K562 (cell line): Measurements from ENCODE around the gene PLXND1. TPM values are rescaled to one million over a fixed set of nuclear protein-coding genes. Genes with fewer than 3 reads are reported as not detected.

Experiments used
- ARNT ChIP-seq, 2 experiments: fragments of 450-650 bp; IDR thresholded peaks; 2 replicates each; pipeline ENCODE4 v1.6.1; 2016; ENCODE audit warnings: mild to moderate bottlenecking in 1 of 2
- CSDE1 ChIP-seq, 2 experiments: fragments of 450-650 bp; IDR thresholded peaks; 2 replicates each; pipeline ENCODE4 v1.6.1; 2016; ENCODE audit warnings: mild to moderate bottlenecking in 1 of 2
- CTBP1 ChIP-seq: fragments of 450-650 bp; IDR thresholded peaks from 2 replicates; pipeline ENCODE4 v1.6.1; 2016; ENCODE audit warnings: borderline replicate concordance
- EGR1 ChIP-seq: fragments of 450-650 bp; conservative IDR thresholded peaks from 2 replicates; pipeline ENCODE4 v1.6.1; 2017; ENCODE audit warnings: mild to moderate bottlenecking
- EP400 ChIP-seq: fragments of 450-650 bp; IDR thresholded peaks from 2 replicates; pipeline ENCODE4 v1.6.1; 2017; ENCODE audit warnings: antibody characterized with exemption, mild to moderate bottlenecking, moderate library complexity
- HNRNPK ChIP-seq: fragments of 200-400 bp; formaldehyde crosslinking; IDR thresholded peaks from one replicate; pipeline ENCODE4 v1.6.1; 2018; ENCODE audit warnings: mild to moderate bottlenecking, low read depth, low read length; ENCODE audit not compliant: poor library complexity, severe bottlenecking
- HNRNPLL ChIP-seq: fragments of 200-400 bp; formaldehyde crosslinking; IDR thresholded peaks from 2 replicates; pipeline ENCODE4 v1.6.1; 2017; ENCODE audit warnings: low read length, low read depth, mild to moderate bottlenecking; ENCODE audit not compliant: poor library complexity, severe bottlenecking
- HNRNPUL1 ChIP-seq: fragments of 200-400 bp; formaldehyde crosslinking; IDR thresholded peaks from 2 replicates; pipeline ENCODE4 v1.6.1; 2017; ENCODE audit warnings: low read length
- KAT7 ChIP-seq: sonication (generic); formaldehyde crosslinking; IDR thresholded peaks from 2 replicates; pipeline ENCODE4 v1.8.0; 2022; ENCODE audit warnings: missing genetic modification reagents, mild to moderate bottlenecking, borderline replicate concordance
- LARP7 ChIP-seq: fragments of 450-650 bp; IDR thresholded peaks from 2 replicates; pipeline ENCODE4 v1.6.1; 2016
- MIER1 ChIP-seq: fragments of 450-650 bp; IDR thresholded peaks from 2 replicates; pipeline ENCODE4 v1.6.1; 2016; ENCODE audit warnings: antibody characterized with exemption, mild to moderate bottlenecking, low read depth
- NCOA4 ChIP-seq: fragments of 450-650 bp; IDR thresholded peaks from 2 replicates; pipeline ENCODE4 v1.6.1; 2018; ENCODE audit warnings: mild to moderate bottlenecking; ENCODE audit not compliant: partially characterized antibody
- NR2C1 ChIP-seq, 2 experiments: fragments of 450-650 bp; IDR thresholded peaks; 2 replicates each; pipeline ENCODE4 v1.6.1; 2017; ENCODE audit warnings: mild to moderate bottlenecking in 2 of 2, antibody characterized with exemption in 1 of 2, inconsistent platforms in 1 of 2, missing compliant biosample characterization in 1 of 2, missing genetic modification characterization in 1 of 2
- NR3C1 ChIP-seq: sonication (generic); formaldehyde crosslinking; IDR thresholded peaks from 2 replicates; pipeline ENCODE4 v1.8.1; 2022; ENCODE audit warnings: missing genetic modification reagents
- NRF1 ChIP-seq, 2 experiments: fragments of 450-650 bp; IDR thresholded peaks in 1 of 2; conservative IDR thresholded peaks in 1 of 2; 2 replicates each; pipeline ENCODE4 v1.6.1; 2014; ENCODE audit warnings: mild to moderate bottlenecking in 2 of 2
- RBM22 ChIP-seq: fragments of 200-400 bp; formaldehyde crosslinking; IDR thresholded peaks from 2 replicates; pipeline ENCODE4 v1.6.1; 2018; ENCODE audit warnings: low read length, low read depth; ENCODE audit not compliant: poor library complexity, severe bottlenecking
- RBM25 ChIP-seq: fragments of 200-400 bp; formaldehyde crosslinking; IDR thresholded peaks from 2 replicates; pipeline ENCODE4 v1.6.1; 2018; ENCODE audit warnings: low read length, low read depth, moderate library complexity; ENCODE audit not compliant: severe bottlenecking
- SRSF7 ChIP-seq: fragments of 200-400 bp; formaldehyde crosslinking; optimal IDR thresholded peaks from 2 replicates; pipeline ENCODE3; 2017; ENCODE audit warnings: mild to moderate bottlenecking, low read depth, low read length
- TAL1 ChIP-seq: fragments of 450-650 bp; IDR thresholded peaks from 2 replicates; pipeline ENCODE4 v1.6.1; 2016; ENCODE audit warnings: mild to moderate bottlenecking
- TRIM24 ChIP-seq, 2 experiments: fragments of 450-650 bp; IDR thresholded peaks; 2 replicates each; pipeline ENCODE4 v1.6.1; 2016
- ZC3H4 ChIP-seq: sonication (generic); formaldehyde crosslinking; IDR thresholded peaks from 2 replicates; pipeline ENCODE4 v1.9.0; 2021; ENCODE audit warnings: missing genetic modification reagents, borderline replicate concordance
- ZNF23 ChIP-seq: fragments of 250-450 bp; sonication (Bioruptor Pico); IDR thresholded peaks from 2 replicates; pipeline ENCODE4 v1.4.0; 2020; ENCODE audit warnings: mild to moderate bottlenecking
- ZNF263 ChIP-seq: sonication (generic); formaldehyde crosslinking; IDR thresholded peaks from 2 replicates; pipeline ENCODE4 v1.8.0; 2022; ENCODE audit warnings: mild to moderate bottlenecking, missing genetic modification reagents, borderline replicate concordance
- ZNF324 ChIP-seq: fragments of 250-450 bp; sonication (Bioruptor Pico); IDR thresholded peaks from 2 replicates; pipeline ENCODE4 v1.4.0; 2020; ENCODE audit warnings: mild to moderate bottlenecking
- ZNF561 ChIP-seq: fragments of 450-650 bp; formaldehyde crosslinking; conservative IDR thresholded peaks from 2 replicates; pipeline ENCODE4 v1.4.0; 2020; ENCODE audit warnings: mild to moderate bottlenecking, moderate library complexity
- polyA plus RNA-seq, 8 experiments: library from polyadenylated mRNA; depleted of rRNA in 4 of 8; stranded (reverse) in 5 of 8; unstranded in 3 of 8; fragments of >200 nt; fragmentation: Nextera tagmentation in 2 of 8; fragmentation: Illumina TruSeq in 1 of 8; extraction: Ambion mirVana in 2 of 8; extraction: Trizol in 1 of 8; gene quantifications; 2 replicates each; pipeline versions ENCODE4 v1.2.1 to v1.2.3, GENCODE V29; 2011 to 2014; ENCODE audit warnings: inconsistent platforms in 1 of 8, missing spikeins in 1 of 8
- total RNA-seq, 7 experiments: library from RNA; depleted of rRNA in 6 of 7; stranded (reverse); fragments of >200 nt in 6 of 7; fragmentation: Illumina TruSeq in 2 of 7; extraction: Trizol in 2 of 7; gene quantifications; 2 replicates each; pipeline versions ENCODE4 v1.2.1 to v1.2.3, GENCODE V29; 2011 to 2021; ENCODE audit warnings: low replicate concordance in 1 of 7
- TF ChIP-seq, protein P1 (sequence below), 2 experiments: fragments of 250-450 bp in 1 of 2; fragments of 450-650 bp in 1 of 2; sonication (Bioruptor Pico) in 1 of 2; IDR thresholded peaks; 2 replicates each; pipeline versions ENCODE4 v1.6.1 to v1.8.0; 2016 to 2021; ENCODE audit warnings: mild to moderate bottlenecking in 2 of 2, moderate library complexity in 2 of 2, missing compliant biosample characterization in 1 of 2, missing genetic modification characterization in 1 of 2
- TF ChIP-seq, protein P2 (sequence below): fragments of 250-450 bp; sonication (Bioruptor Pico); IDR thresholded peaks from 2 replicates; pipeline ENCODE4 v1.5.0; 2020; ENCODE audit warnings: mild to moderate bottlenecking, borderline replicate concordance

The PLXND1 gene
- total and polyA plus RNA-seq, 9 of the 15 experiments (the other 6 are each of a cell fraction or from before 2014, with no cell fraction given) = 0.34 to 28.8 (median 14.0) TPM

DNA sequence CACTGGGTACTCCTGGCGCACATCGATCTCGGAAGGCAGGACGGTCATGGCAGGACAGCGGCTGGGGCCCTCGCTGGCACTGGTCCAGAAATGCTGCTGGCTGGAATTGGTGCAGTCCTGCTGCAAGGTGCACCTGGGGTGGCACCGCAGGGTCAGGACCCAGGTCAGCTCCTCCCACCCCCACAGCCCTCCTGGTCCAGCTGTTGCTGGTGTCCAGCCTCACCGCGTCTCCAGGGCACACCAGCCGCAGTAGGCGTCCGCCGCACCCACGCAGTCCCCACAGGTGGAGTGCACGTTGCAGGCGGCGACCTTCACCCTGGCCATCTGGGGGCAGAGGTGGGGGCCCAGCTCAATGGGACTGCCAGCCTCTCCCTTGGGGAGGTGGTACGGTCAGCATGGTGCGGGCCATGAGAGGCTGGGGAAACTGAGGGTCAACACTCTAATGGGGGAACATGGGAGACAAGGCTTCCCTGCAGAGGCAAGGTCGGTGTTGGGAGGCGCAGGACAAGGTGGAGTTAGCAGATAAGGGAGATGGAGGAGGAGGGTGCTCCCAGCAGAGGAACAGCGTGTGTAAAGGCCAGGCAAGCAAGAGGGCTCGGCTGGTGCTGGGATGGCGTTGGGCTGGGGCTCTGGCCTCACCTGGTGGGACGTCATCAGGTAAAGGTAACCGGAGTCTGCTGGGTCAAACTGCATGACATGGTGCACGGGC is 20.4 kb downstream of the PLXND1 start (continued):
- TF ChIP-seq NR2C1 (IDR thresholded peaks at IDR 0.05) (no peak), NR2C1 (tag; IDR thresholded peaks at IDR 0.05) (no peak), NRF1 (conservative IDR thresholded peaks at IDR 0.05 in 1 of 2, IDR thresholded peaks at IDR 0.05 in 1 of 2) (0 out of 4 replicates have a peak, but pooled peaks of 1 of the 2 experiments have one; percentile 17), ZC3H4 (CRISPR knock-in tag) (no peak), LARP7 (no peak), SRSF7 (no peak), NCOA4 (no peak), EGR1 (peak; percentile 66), RBM22 (no peak), EP400 (no peak), ARNT (IDR thresholded peaks at IDR 0.05) (no peak), ZNF263 (CRISPR knock-in tag) (peak; percentile 97), TAL1 (peak; percentile 78), ZNF324 (CRISPR knock-in tag) (no peak), ZNF561 (CRISPR knock-in tag) (no peak), HNRNPK (no peak), TRIM24 (IDR thresholded peaks at IDR 0.05) (0 out of 4 replicates have a peak, but pooled peaks of 1 of the 2 experiments have one; percentile 57), HNRNPLL (no peak), RBM25 (no peak), CTBP1 (peak; percentile 32; the same call in 1 of the 2 replicates), CSDE1 (IDR thresholded peaks at IDR 0.05) (no peak), MIER1 (no peak), ZNF23 (CRISPR knock-in tag) (no peak), HNRNPUL1 (no peak), KAT7 (CRISPR knock-in tag) (no peak), NR3C1 (no peak)
- TF ChIP-seq, protein P1, sequence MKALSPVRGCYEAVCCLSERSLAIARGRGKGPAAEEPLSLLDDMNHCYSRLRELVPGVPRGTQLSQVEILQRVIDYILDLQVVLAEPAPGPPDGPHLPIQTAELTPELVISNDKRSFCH (CRISPR knock-in tag; IDR thresholded peaks at IDR 0.05) = no peak
- TF ChIP-seq, protein P1 (tag; IDR thresholded peaks at IDR 0.05) = no peak
- TF ChIP-seq, protein P2, sequence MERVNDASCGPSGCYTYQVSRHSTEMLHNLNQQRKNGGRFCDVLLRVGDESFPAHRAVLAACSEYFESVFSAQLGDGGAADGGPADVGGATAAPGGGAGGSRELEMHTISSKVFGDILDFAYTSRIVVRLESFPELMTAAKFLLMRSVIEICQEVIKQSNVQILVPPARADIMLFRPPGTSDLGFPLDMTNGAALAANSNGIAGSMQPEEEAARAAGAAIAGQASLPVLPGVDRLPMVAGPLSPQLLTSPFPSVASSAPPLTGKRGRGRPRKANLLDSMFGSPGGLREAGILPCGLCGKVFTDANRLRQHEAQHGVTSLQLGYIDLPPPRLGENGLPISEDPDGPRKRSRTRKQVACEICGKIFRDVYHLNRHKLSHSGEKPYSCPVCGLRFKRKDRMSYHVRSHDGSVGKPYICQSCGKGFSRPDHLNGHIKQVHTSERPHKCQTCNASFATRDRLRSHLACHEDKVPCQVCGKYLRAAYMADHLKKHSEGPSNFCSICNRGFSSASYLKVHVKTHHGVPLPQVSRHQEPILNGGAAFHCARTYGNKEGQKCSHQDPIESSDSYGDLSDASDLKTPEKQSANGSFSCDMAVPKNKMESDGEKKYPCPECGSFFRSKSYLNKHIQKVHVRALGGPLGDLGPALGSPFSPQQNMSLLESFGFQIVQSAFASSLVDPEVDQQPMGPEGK = no peak
